OCI-LY3 (cell line): Measurements from ENCODE around the gene MRC1.
"Not testable (repeated sequence)": the region's sequence is repeated elsewhere in the genome, so short reads cannot be mapped to it uniquely, and the experiment has no call there.

Experiments
- H2AFZ ChIP-seq: fragments of 200-600, 300-600 bp; shearing (Covaris generic); 2 replicates; pipeline ENCODE4 v1.6.0; 2014; ENCODE audit warnings: antibody characterized with exemption, low read depth, low read length
- H3K27ac ChIP-seq: fragments of 200-600, 300-600 bp; sonication (generic); 2 replicates; pipeline ENCODE4 v1.5.1; 2014; ENCODE audit warnings: mild to moderate bottlenecking, low read length, moderate library complexity, mixed read lengths
- H3K27me3 ChIP-seq: fragments of 200-600, 300-600 bp; sonication (generic); 2 replicates; pipeline ENCODE4 v1.6.1; 2014; ENCODE audit warnings: low read depth, low read length, mixed read lengths
- H3K36me3 ChIP-seq: fragments of 200-600, 300-600 bp; sonication (generic); replicated peaks from 2 replicates; pipeline ENCODE3; 2014; ENCODE audit warnings: low read depth, low read length, mixed read lengths
- H3K4me1 ChIP-seq: fragments of 300-600, 200-600 bp; sonication (generic); 2 replicates; pipeline ENCODE4 v1.6.1; 2014; ENCODE audit warnings: low read length, mixed read lengths
- H3K4me2 ChIP-seq: fragments of 200-600, 300-600 bp; sonication (generic); 2 replicates; pipeline ENCODE4 v1.6.1; 2014; ENCODE audit warnings: low read length, mixed read lengths
- H3K4me3 ChIP-seq: fragments of 300-600, 200-600 bp; sonication (generic); 2 replicates; pipeline ENCODE4 v1.5.1; 2014; ENCODE audit warnings: antibody characterized with exemption, mild to moderate bottlenecking, low read length, moderate library complexity
- H3K79me2 ChIP-seq: fragments of 300-600, 200-600 bp; shearing (Covaris generic); 2 replicates; pipeline ENCODE4 v1.6.1; 2014; ENCODE audit warnings: mild to moderate bottlenecking, low read length, mixed read lengths
- H3K9ac ChIP-seq: fragments of 300-600, 200-600 bp; shearing (Covaris generic); 2 replicates; pipeline ENCODE4 v1.6.0; 2014; ENCODE audit warnings: mild to moderate bottlenecking, low read length, moderate library complexity
- H3K9me3 ChIP-seq: fragments of 200-600, 300-600 bp; shearing (Covaris generic); 2 replicates; pipeline ENCODE4 v1.6.1; 2014; ENCODE audit warnings: low read length, mixed read lengths; ENCODE audit not compliant: insufficient read depth
- H4K20me1 ChIP-seq: fragments of 200-600, 300-600 bp; sonication (generic); 2 replicates; pipeline ENCODE4 v1.6.1; 2016; ENCODE audit warnings: low read length, mixed read lengths; ENCODE audit not compliant: insufficient read depth
- EZH2phosphoT487 ChIP-seq: fragments of 200-600 bp; shearing (Covaris generic); IDR thresholded peaks from 2 replicates; pipeline ENCODE4 v1.6.1; 2018; ENCODE audit warnings: antibody characterized with exemption, mixed run types, low read depth
- TF ChIP-seq, protein P1 (sequence below): fragments of 200-600, 300-600 bp; sonication (generic); IDR thresholded peaks from 2 replicates; pipeline ENCODE4 v1.5.1; 2014; ENCODE audit warnings: antibody characterized with exemption, low read length, low read depth

MRC1 gene

GRCh38 chr10:17950726-17951125, 141.6 kb downstream of the MRC1 start:
- Histone ChIP-seq H3K4me2 (no peak overlapping the region), H4K20me1 (no peaks in the 10 kb centered on the region), H3K79me2 (no peaks in the 10 kb centered on the region), H3K36me3 (no peaks in the 10 kb centered on the region), H3K27ac (no peak overlapping the region), H3K4me1 (no peaks in the 10 kb centered on the region), H3K27me3 (no peaks in the 10 kb centered on the region), H3K9me3 (no peaks in the 10 kb centered on the region), H3K9ac (no peak overlapping the region), H3K4me3 (no peak overlapping the region), H2AFZ (no peak overlapping the region)
- TF ChIP-seq EZH2phosphoT487: no peak
- TF ChIP-seq, protein P1, sequence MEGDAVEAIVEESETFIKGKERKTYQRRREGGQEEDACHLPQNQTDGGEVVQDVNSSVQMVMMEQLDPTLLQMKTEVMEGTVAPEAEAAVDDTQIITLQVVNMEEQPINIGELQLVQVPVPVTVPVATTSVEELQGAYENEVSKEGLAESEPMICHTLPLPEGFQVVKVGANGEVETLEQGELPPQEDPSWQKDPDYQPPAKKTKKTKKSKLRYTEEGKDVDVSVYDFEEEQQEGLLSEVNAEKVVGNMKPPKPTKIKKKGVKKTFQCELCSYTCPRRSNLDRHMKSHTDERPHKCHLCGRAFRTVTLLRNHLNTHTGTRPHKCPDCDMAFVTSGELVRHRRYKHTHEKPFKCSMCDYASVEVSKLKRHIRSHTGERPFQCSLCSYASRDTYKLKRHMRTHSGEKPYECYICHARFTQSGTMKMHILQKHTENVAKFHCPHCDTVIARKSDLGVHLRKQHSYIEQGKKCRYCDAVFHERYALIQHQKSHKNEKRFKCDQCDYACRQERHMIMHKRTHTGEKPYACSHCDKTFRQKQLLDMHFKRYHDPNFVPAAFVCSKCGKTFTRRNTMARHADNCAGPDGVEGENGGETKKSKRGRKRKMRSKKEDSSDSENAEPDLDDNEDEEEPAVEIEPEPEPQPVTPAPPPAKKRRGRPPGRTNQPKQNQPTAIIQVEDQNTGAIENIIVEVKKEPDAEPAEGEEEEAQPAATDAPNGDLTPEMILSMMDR: no peak

- Histone ChIP-seq H3K27me3 (no peaks in the 10 kb centered on the region), H3K36me3 (no peaks in the 10 kb centered on the region), H4K20me1 (no peaks in the 10 kb centered on the region), H3K27ac (no peak within 1 kb of the TSS), H3K9me3 (no peaks in the 10 kb centered on the region), H3K4me3 (no peak within 1 kb of the TSS), H2AFZ (no peak within 1 kb of the TSS), H3K79me2 (no peaks in the 10 kb centered on the region), H3K4me2 (no peak within 1 kb of the TSS), H3K4me1 (no peaks in the 10 kb centered on the region), H3K9ac (no peak within 1 kb of the TSS)
- TF ChIP-seq, protein P1: no peak
- TF ChIP-seq EZH2phosphoT487: no peak
Measured at GRCh38 chr10:17951868-17952371, 142.8 kb downstream of the MRC1 start, which contains the start of gene SLC39A12. SLC39A12 (plus strand) TSS chr10:17951918; CDS start chr10:17953277, 1,359 bp downstream.

DNA sequence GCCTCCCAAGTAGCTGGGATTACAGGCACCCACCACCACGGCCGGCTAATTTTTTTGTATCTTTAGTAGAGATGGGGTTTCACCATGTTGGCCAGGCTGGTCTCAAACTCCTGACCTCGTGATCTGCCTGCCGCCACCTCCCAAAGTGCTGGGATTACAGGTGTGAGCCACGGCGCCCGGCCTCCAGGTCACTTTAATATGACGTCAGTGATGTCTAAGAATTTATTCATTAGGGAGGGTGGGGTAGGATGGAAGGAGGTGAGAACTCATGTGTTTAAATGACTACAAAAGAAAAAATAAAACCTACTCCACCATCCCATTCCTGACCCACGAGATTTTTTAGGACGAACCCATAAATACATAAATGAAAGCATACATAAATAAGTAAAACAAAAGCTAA, 145.2 kb downstream of the MRC1 start:
- not testable (repeated sequence) for H3K4me2 ChIP-seq, H3K36me3 ChIP-seq, H3K9me3 ChIP-seq, H2AFZ ChIP-seq, H3K4me3 ChIP-seq, H4K20me1 ChIP-seq, H3K27ac ChIP-seq, H3K79me2 ChIP-seq, H3K9ac ChIP-seq, H3K27me3 ChIP-seq, H3K4me1 ChIP-seq

DNA sequence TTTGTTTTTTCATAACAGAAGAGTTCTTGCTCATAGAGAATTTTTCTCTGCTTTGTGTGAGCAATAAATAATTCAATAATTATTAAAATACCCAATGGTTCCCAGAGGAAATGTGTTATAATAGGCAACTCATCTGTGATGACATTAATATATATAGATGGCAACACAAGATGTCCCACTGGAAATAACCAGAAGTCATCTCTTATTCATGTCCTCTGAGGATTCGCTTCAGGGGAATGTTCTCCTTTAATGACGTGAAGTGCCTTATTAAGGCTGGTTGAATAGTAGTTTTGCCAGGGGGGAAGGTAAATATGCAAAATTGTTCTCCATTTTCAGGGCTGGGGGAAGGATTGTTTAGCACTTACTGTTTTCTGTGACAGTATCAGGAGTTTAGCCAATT, 145.7 kb downstream of the MRC1 start:
- H4K20me1 ChIP-seq: no peaks in the 10 kb centered on the region
- no peak for TF ChIP-seq EZH2phosphoT487
- TF ChIP-seq, protein P1: no peak
- H3K4me1 ChIP-seq: no peaks in the 10 kb centered on the region
- H3K27me3 ChIP-seq: no peaks in the 10 kb centered on the region
- no peak overlapping the region for H2AFZ ChIP-seq
- H3K9ac ChIP-seq: no peak overlapping the region
- peaks cover 3% of the 10 kb centered on the region for H3K36me3 ChIP-seq
- H3K79me2 ChIP-seq: no peaks in the 10 kb centered on the region
- no peak overlapping the region for H3K4me2 ChIP-seq
- no peak overlapping the region for H3K4me3 ChIP-seq
- H3K9me3 ChIP-seq: peaks cover 5% of the 10 kb centered on the region; the same call in 1 of the 2 replicates
- no peak overlapping the region for H3K27ac ChIP-seq
